H7 (cell line): Measurements from ENCODE around the gene PPFIA2. TPM values are rescaled to one million over a fixed set of nuclear protein-coding genes. Genes with fewer than 3 reads are reported as not detected.
"Not testable (repeated sequence)": the region's sequence is repeated elsewhere in the genome, so short reads cannot be mapped to it uniquely, and the experiment has no call there.

Experiments used
- DNase-seq: peaks from one replicate; pipeline ENCODE4 v3.0.0; 2012
- H3K27me3 ChIP-seq: 2 replicates; pipeline ENCODE4 v1.6.0; 2011; ENCODE audit warnings: mild to moderate bottlenecking, low read length; ENCODE audit not compliant: control insufficient read depth, insufficient read depth
- H3K36me3 ChIP-seq: replicated peaks from 2 replicates; pipeline ENCODE4 v1.5.1; 2011; ENCODE audit warnings: low read length; ENCODE audit not compliant: control insufficient read depth, insufficient read depth
- H3K4me3 ChIP-seq: 2 replicates; pipeline ENCODE4 v1.5.1; 2011; ENCODE audit warnings: low read depth, mild to moderate bottlenecking, control low read depth, low read length, moderate library complexity; ENCODE audit not compliant: insufficient read depth
- total RNA-seq: library from RNA; depleted of rRNA; stranded (reverse); fragments of >200 nt; shearing (Covaris generic); gene quantifications from 2 replicates; pipeline ENCODE4 v1.2.3, GENCODE V29; 2014

The PPFIA2 gene
- total RNA-seq, 1 experiment from 2014 or later: 0.03 TPM

DNA sequence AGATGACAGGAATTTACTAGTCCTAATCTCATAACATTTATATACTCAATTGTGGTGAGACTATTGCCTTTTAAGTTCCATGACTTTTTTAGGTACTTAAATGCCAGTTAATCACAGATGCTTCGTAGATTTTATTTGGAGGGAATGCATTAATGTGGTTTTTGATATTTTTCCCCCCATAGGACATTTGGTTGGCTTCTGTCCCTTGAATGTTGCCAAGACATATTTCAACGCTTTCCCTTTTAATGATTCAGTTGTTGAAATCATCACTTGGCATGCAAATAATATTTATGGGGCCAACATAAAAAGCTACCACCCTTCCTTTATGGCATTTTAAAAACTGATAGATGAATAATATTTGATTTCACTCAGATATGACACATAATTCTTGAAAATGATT is 509.2 kb downstream of the PPFIA2 start:
- H3K27me3 ChIP-seq: no peaks in the 10 kb centered on the region
- no peak for DNase-seq
- H3K4me3 ChIP-seq: no peak overlapping the region
- H3K36me3 ChIP-seq: no peaks in the 10 kb centered on the region

- DNase-seq: no peak
- Histone ChIP-seq H3K4me3 (no peak overlapping the region), H3K27me3 (no peaks in the 10 kb centered on the region), H3K36me3 (no peaks in the 10 kb centered on the region)
These were observed 513.1 kb downstream of the PPFIA2 start for GRCh38 chr12:81245907-81246570.

GRCh38 chr12:81245458-81245857 is 513.7 kb downstream of the PPFIA2 start:
- H3K4me3 ChIP-seq: no peak overlapping the region
- H3K27me3 ChIP-seq: no peaks in the 10 kb centered on the region
- no peak for DNase-seq
- H3K36me3 ChIP-seq: no peaks in the 10 kb centered on the region

- Histone ChIP-seq H3K4me3 (no peak overlapping the region), H3K27me3 (no peaks in the 10 kb centered on the region), H3K36me3 (no peaks in the 10 kb centered on the region)
- no peak for DNase-seq
These were observed 527.4 kb downstream of the PPFIA2 start for GRCh38 chr12:81231574-81232368.

DNA sequence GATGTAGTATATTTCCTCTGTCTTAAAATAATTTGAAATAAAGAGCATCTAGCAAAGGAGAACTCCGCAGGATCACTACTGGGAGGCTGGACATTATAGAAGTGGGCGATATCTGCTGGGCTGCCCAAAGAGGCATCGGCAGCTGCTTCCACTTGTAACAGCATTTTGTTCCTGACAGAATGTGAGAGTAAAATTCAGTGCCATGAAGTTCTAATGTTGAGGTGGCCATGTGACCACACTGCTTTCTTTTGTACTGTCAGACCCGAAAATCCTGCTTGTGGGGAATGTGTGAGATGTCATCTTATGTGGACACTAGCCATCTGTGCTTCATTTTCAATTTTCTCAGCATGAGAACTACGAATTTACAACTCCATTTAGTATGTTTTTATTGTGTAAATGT is 529.4 kb downstream of the PPFIA2 start:
- no peak for DNase-seq
- H3K36me3 ChIP-seq: no peaks in the 10 kb centered on the region

GRCh38 chr12:81224626-81225025 is 534.5 kb downstream of the PPFIA2 start:
- Histone ChIP-seq H3K36me3 (no peaks in the 10 kb centered on the region), H3K27me3 (no peaks in the 10 kb centered on the region), H3K4me3 (no peak overlapping the region)
- DNase-seq: no peak

More for the DNA sequence above, 529.4 kb downstream of the PPFIA2 start:
- Histone ChIP-seq H3K27me3 (no peaks in the 10 kb centered on the region), H3K4me3 (no peak overlapping the region)

DNA sequence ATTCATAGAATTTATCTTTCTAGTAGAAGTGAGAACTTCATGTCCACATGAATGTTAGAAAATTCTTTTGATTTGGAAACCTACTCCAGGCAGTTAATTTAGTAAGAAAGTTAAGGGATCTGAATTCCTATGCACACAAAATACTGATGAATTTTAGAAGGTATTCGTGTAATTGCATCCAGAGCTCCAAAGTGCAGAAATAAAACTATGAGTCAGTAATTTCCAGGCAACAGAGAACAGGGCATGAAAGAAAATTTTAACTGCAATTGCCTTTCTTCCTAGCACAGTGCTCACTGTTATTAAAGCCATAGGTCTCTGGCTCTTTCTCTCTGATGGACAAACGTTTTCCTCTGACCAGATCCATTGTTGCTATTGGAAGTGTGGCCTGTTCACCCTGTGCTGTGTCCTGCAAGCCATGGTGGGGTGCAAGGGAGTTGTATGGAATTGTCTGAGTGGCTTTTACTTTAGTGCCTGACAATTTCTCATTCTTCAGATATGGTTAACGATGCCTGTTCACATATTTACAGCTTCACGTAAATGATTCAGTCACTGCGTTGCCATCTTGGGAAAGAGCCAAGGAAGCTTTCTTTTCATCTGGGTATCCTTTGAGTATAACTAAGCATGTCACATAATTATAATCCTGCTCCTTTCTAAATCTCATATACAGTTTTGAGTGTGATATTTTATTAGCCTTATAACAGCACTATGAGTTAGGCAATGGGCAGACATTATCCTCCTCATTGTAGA is 536.1 kb downstream of the PPFIA2 start:
- no peaks in the 10 kb centered on the region for H3K36me3 ChIP-seq
- no peak overlapping the region for H3K4me3 ChIP-seq
- H3K27me3 ChIP-seq: no peaks in the 10 kb centered on the region
- no peak for DNase-seq

DNA sequence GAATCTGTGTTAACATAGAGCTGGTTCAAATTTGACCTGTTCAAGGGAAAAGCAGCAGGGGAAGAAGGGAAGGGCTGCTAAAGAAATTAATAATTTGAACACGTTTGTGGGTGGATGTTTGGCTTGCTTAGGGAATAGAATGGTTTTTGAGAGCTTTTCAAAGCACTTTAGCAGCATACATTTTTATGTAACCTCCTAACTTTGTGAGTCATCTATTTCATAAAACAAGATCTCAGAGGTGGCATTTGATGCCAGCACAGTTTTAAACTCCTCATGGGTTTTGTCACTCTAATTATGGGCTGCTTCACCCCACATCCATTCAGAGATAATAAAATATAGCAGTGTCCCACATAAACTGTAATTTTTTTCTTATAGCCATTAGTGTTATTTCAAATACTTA is 537.5 kb downstream of the PPFIA2 start:
- H3K4me3 ChIP-seq: no peak overlapping the region
- H3K36me3 ChIP-seq: no peaks in the 10 kb centered on the region
- H3K27me3 ChIP-seq: no peaks in the 10 kb centered on the region
- DNase-seq: no peak

- no peak for DNase-seq
- no peak overlapping the region for H3K4me3 ChIP-seq
- no peaks in the 10 kb centered on the region for H3K36me3 ChIP-seq
- H3K27me3 ChIP-seq: no peaks in the 10 kb centered on the region
These were observed 542.4 kb downstream of the PPFIA2 start for GRCh38 chr12:81216739-81217138.

GRCh38 chr12:81212996-81213696 is 546.0 kb downstream of the PPFIA2 start:
- no peaks in the 10 kb centered on the region for H3K36me3 ChIP-seq
- H3K4me3 ChIP-seq: no peak overlapping the region
- DNase-seq: no peak
- H3K27me3 ChIP-seq: no peaks in the 10 kb centered on the region

GRCh38 chr12:81211306-81211705 is 547.8 kb downstream of the PPFIA2 start:
- H3K27me3 ChIP-seq: no peaks in the 10 kb centered on the region
- no peaks in the 10 kb centered on the region for H3K36me3 ChIP-seq
- no peak for DNase-seq
- no peak overlapping the region for H3K4me3 ChIP-seq

GRCh38 chr12:81209772-81210225 is 549.4 kb downstream of the PPFIA2 start:
- H3K27me3 ChIP-seq, H3K4me3 ChIP-seq, DNase-seq, H3K36me3 ChIP-seq: not testable (repeated sequence)

DNA sequence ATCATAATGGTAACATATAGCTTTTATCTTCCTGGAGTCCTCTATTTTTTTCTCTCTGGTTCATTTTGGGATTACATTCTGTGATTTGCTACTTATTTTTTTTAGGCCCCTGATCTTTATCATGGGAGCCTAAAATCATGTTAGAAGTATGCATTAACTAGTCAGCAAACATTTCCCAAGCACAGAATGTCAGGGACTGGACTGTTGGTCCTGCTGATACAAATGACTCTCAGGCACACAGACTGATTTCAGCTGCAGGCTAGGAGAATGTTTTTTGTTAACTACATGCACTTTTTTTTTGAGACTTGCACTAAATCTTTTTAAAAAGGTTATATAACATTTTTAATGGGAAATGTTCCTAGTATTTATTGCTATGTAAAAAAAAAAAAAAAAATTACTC is 550.1 kb downstream of the PPFIA2 start:
- Histone ChIP-seq H3K4me3 (no peak overlapping the region), H3K36me3 (no peaks in the 10 kb centered on the region), H3K27me3 (no peaks in the 10 kb centered on the region)
- no peak for DNase-seq

GRCh38 chr12:81208187-81208911 is 550.8 kb downstream of the PPFIA2 start:
- H3K4me3 ChIP-seq: no peak overlapping the region
- no peaks in the 10 kb centered on the region for H3K36me3 ChIP-seq
- H3K27me3 ChIP-seq: no peaks in the 10 kb centered on the region
- no peak for DNase-seq
